ENCODE data around the gene EBF3.

Gene EBF3

GRCh38 chr10:129912166-129912917 lies 51.7 kb downstream of the EBF3 start:
- DNase-seq (ENCODE audit: low read depth in 3 of 3) = no peak

- no peak for DNase-seq (ENCODE audit: low read depth in 3 of 3)
Measured at GRCh38 chr10:129911451-129912165, 52.5 kb downstream of the EBF3 start.

GRCh38 chr10:129910861-129911260 lies 53.2 kb downstream of the EBF3 start:
- no peak for DNase-seq (ENCODE audit: low read depth in 3 of 3)

GRCh38 chr10:129909531-129910256 lies 54.4 kb downstream of the EBF3 start:
- DNase-seq (ENCODE audit: low read depth in 3 of 3) = no peak

GRCh38 chr10:129909080-129909479 lies 55.0 kb downstream of the EBF3 start:
- DNase-seq (ENCODE audit: low read depth in 3 of 3) = no peak

GRCh38 chr10:129908406-129908805 lies 55.7 kb downstream of the EBF3 start:
- no peak for DNase-seq (ENCODE audit: low read depth in 3 of 3)

GRCh38 chr10:129905553-129905952 lies 58.5 kb downstream of the EBF3 start:
- DNase-seq (ENCODE audit: low read depth in 3 of 3) = no peak

- DNase-seq (ENCODE audit: low read depth in 3 of 3) = no peak
Measured at GRCh38 chr10:129904323-129904722, 59.8 kb downstream of the EBF3 start.

GRCh38 chr10:129901389-129902006 lies 62.6 kb downstream of the EBF3 start:
- no peak for DNase-seq (ENCODE audit: low read depth in 3 of 3)

GRCh38 chr10:129900825-129901224 lies 63.2 kb downstream of the EBF3 start:
- no peak for DNase-seq (ENCODE audit: low read depth in 3 of 3)

- DNase-seq (ENCODE audit: low read depth in 3 of 3) = no peak
Measured at GRCh38 chr10:129899276-129900130, 64.6 kb downstream of the EBF3 start.

GRCh38 chr10:129898706-129899268 lies 65.3 kb downstream of the EBF3 start:
- DNase-seq (ENCODE audit: low read depth in 3 of 3) = no peak

- DNase-seq (ENCODE audit: low read depth in 3 of 3) = no peak
Measured at GRCh38 chr10:129897871-129898626, 66.0 kb downstream of the EBF3 start.

- no peak for DNase-seq (ENCODE audit: low read depth in 3 of 3)
Measured at GRCh38 chr10:129896860-129897200, 67.2 kb downstream of the EBF3 start.

- DNase-seq (ENCODE audit: low read depth in 3 of 3) = no peak
Measured at GRCh38 chr10:129896136-129896859, 67.8 kb downstream of the EBF3 start.

- no peak for DNase-seq (ENCODE audit: low read depth in 3 of 3)
Measured at GRCh38 chr10:129895811-129896135, 68.3 kb downstream of the EBF3 start.

GRCh38 chr10:129894698-129895097 lies 69.4 kb downstream of the EBF3 start:
- no peak for DNase-seq (ENCODE audit: low read depth in 3 of 3)

GRCh38 chr10:129893104-129894089 lies 70.7 kb downstream of the EBF3 start:
- DNase-seq (ENCODE audit: low read depth in 3 of 3) = no peak
